ENCODE measurements around the gene TSHZ2.

The TSHZ2 gene

GRCh38 chr20:53003420-53004154, 31.4 kb downstream of the TSHZ2 start:
- Histone ChIP-seq H3K27ac (no peak overlapping the region), H3K4me3 (no peak overlapping the region)
- no peak for TF ChIP-seq CTCF (IDR thresholded peaks at IDR 0.05)
- DNase-seq (ENCODE audit: low spot score) = no peak

- Histone ChIP-seq H3K4me3 (no peak overlapping the region), H3K27ac (no peak overlapping the region)
- no peak for DNase-seq (ENCODE audit: low spot score)
- TF ChIP-seq CTCF (IDR thresholded peaks at IDR 0.05) = no peak
These were observed 32.2 kb downstream of the TSHZ2 start for GRCh38 chr20:53004267-53004813.

- Histone ChIP-seq H3K27ac (no peak overlapping the region), H3K4me3 (no peak overlapping the region)
- DNase-seq (ENCODE audit: low spot score) = no peak
- TF ChIP-seq CTCF (IDR thresholded peaks at IDR 0.05) = no peak
These were observed 38.0 kb downstream of the TSHZ2 start for GRCh38 chr20:53009979-53010735.

- Histone ChIP-seq H3K4me3 (no peak overlapping the region), H3K27ac (no peak overlapping the region)
- no peak for DNase-seq (ENCODE audit: low spot score)
- no peak for TF ChIP-seq CTCF (IDR thresholded peaks at IDR 0.05)
These were observed 39.5 kb downstream of the TSHZ2 start for GRCh38 chr20:53011640-53012039.

- DNase-seq (ENCODE audit: low spot score) = no peak
These were observed 41.0 kb downstream of the TSHZ2 start for GRCh38 chr20:53013183-53013582.

GRCh38 chr20:53013847-53014246, 41.7 kb downstream of the TSHZ2 start:
- Histone ChIP-seq H3K4me3 (no peak overlapping the region), H3K27ac (no peak overlapping the region)
- no peak for TF ChIP-seq CTCF (IDR thresholded peaks at IDR 0.05)
- DNase-seq (ENCODE audit: low spot score) = no peak

More at GRCh38 chr20:53013183-53013582, 41.0 kb downstream of the TSHZ2 start:
- Histone ChIP-seq H3K4me3 (no peak overlapping the region), H3K27ac (no peak overlapping the region)
- TF ChIP-seq CTCF (IDR thresholded peaks at IDR 0.05) = no peak

All from coronary artery (tissue), 2 donors.